HG03066 (cell line): Measurements from ENCODE around the gene GPR153.

Experiments
- ATAC-seq: cut with Tn5 transposase; IDR thresholded peaks from one replicate; pipeline ENCODE4 v1.9.1; 2021; ENCODE audit warnings: low read depth; ENCODE audit not compliant: unreplicated experiment

GPR153 gene

GRCh38 chr1:6207075-6207885 is 53.6 kb downstream of the GPR153 start:
- ATAC-seq: no peak

GRCh38 chr1:6206520-6206855 is 54.4 kb downstream of the GPR153 start:
- no peak for ATAC-seq

DNA sequence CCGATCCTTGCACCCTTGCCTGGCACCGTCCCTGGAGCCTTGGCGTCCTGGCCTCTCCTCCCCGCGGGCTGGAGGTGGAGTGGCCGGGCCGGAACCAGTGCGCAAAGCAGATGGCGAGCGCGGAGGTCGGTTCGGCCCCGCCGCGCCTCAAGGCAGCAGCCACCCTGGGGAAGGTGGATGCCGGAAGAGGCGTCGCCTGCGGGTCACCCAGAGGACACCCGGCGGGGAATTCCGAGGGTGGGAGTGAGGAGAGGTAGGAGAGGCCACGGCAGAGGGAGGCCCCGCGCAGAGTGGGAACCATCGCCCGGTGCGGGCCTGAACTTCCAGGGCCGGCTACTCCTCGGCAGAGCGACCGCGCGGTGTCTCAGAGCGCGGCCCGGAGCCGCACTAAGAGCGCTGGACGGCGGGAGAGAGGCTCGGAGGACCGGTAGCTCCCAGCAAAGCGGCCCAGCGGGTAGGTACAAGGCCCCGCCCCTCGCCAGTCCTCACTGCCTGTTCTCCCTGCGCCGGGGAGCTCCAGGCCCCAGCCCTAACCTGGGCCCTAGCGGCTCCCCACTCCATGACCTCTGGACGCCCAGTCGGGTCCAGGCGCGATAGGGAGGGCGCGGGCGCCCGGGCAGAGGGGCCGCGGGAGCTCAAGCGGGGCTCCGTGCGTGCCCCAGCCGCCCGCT is 54.9 kb downstream of the GPR153 start, which contains the start of gene RNF207:
RNF207 (plus strand) TSS at position 271 of the 671 bp plus-strand sequence. CDS start 417 bp downstream, outside the sequence.
- peak; percentile 54 for ATAC-seq

DNA sequence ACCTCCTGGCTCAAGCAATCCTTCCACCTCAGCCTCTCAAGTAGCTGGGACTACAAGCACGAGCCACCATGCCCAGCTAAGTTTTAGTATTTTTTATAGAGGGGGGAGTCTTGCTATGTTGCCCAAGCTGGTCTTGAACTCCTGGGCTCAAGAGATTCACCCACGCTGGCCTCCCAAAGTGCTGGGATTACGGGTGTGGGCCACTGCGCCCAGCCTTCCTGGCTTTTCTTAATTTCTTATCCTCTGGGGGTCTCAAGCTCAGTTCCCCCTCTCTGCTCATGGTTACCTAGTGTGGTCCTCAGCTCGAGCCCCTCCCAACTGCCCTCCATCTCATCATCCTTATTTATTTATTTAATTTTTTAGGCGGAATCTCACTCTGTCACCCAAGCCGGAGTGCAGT is 58.6 kb downstream of the GPR153 start:
- ATAC-seq: no peak

GRCh38 chr1:6200188-6200809 is 60.6 kb downstream of the GPR153 start:
- no peak for ATAC-seq

- peak; percentile 97 for ATAC-seq
These were observed 61.4 kb downstream of the GPR153 start, which contains the start of gene RPL22 for GRCh38 chr1:6199298-6200187. Gene RPL22, minus strand, starts transcription at chr1:6199595. Its CDS starts 22 bp downstream, at chr1:6199573.

GRCh38 chr1:6198646-6199297 is 62.1 kb downstream of the GPR153 start:
- ATAC-seq: no peak

DNA sequence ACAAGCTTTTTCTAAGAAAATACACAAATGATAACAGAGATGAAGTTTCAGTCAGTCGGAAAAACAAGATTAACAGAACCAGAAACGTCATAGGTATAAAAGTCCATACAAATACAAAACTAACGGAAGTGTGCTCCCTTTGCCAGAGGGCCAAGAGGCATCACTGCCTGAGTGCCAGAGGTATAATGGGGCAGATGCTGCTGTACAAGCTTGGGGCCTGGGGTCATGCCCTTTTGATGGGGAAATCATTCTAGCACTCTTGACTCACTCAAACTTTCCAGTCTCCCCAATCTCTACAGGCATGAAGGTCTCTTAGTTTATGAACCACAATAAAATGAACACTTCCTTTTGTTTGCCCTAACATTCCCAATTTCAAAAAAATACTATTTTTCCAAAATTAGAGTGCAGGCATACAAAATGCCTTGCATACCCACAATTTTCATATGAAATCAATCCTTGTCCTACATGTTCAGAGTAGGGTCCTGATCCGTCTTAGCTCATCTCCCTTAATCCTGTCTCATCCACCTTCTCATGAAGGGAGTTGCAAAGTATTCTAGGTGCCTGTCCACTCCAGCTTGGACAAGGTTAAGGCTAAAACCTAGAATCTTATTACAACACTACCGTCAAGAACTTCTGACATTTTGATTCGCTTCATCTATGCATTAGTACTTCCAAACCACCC is 63.0 kb downstream of the GPR153 start:
- no peak for ATAC-seq
